M059J (cell line): Measurements from ENCODE around the gene HIPK4. TPM values are rescaled to one million over a fixed set of nuclear protein-coding genes. Genes with fewer than 3 reads are reported as not detected.
"Not testable (repeated sequence)": the region's sequence is repeated elsewhere in the genome, so short reads cannot be mapped to it uniquely, and the experiment has no call there.

Source experiments
- DNase-seq: peaks from one replicate; pipeline ENCODE4 v3.0.0-alpha.2; 2012; ENCODE audit warnings: low read depth
- total RNA-seq: library from RNA; depleted of rRNA; stranded (reverse); fragments of >200 nt; shearing (Covaris generic); gene quantifications from 2 replicates; pipeline ENCODE4 v1.2.3, GENCODE V29; 2014

Gene HIPK4
- total RNA-seq, 1 experiment from 2014 or later = 0.02 TPM

- DNase-seq = no peak
Observed at GRCh38 chr19:40392894-40393517, 3.0 kb upstream of the HIPK4 start.

- DNase-seq = no peak
Observed at GRCh38 chr19:40392123-40392522, 2.1 kb upstream of the HIPK4 start.

- DNase-seq = no peak
Observed at GRCh38 chr19:40389404-40390083, 437 bp downstream of the HIPK4 start.

- DNase-seq = peak; percentile 29
Observed at GRCh38 chr19:40388481-40388880, 1.5 kb downstream of the HIPK4 start.

GRCh38 chr19:40387155-40387554, 2.8 kb downstream of the HIPK4 start:
- DNase-seq = no peak

GRCh38 chr19:40383668-40384248, 6.2 kb downstream of the HIPK4 start:
- no peak for DNase-seq

GRCh38 chr19:40381321-40381720, 8.7 kb downstream of the HIPK4 start:
- DNase-seq = no peak

GRCh38 chr19:40380199-40381037, 9.6 kb downstream of the HIPK4 start:
- no peak for DNase-seq

- no peak for DNase-seq
Observed at GRCh38 chr19:40379446-40380198, 10.4 kb downstream of the HIPK4 start.

GRCh38 chr19:40378509-40378908, 11.5 kb downstream of the HIPK4 start:
- DNase-seq = no peak

GRCh38 chr19:40377876-40378385, 12.1 kb downstream of the HIPK4 start:
- DNase-seq = no peak

- no peak for DNase-seq
Observed at GRCh38 chr19:40376286-40376862, 13.6 kb downstream of the HIPK4 start.

- DNase-seq = no peak
Observed at GRCh38 chr19:40374084-40374483, 15.9 kb downstream of the HIPK4 start.

GRCh38 chr19:40371802-40372122, 18.2 kb downstream of the HIPK4 start:
- no peak for DNase-seq

- no peak for DNase-seq
Observed at GRCh38 chr19:40370997-40371801, 18.8 kb downstream of the HIPK4 start.

GRCh38 chr19:40370253-40370652, 19.7 kb downstream of the HIPK4 start:
- DNase-seq = not testable (repeated sequence)

GRCh38 chr19:40369797-40370196, 20.2 kb downstream of the HIPK4 start:
- no peak for DNase-seq

GRCh38 chr19:40367577-40368434, 22.2 kb downstream of the HIPK4 start:
- no peak for DNase-seq
